Amygdala (tissue), 56 donors: ENCODE measurements around the gene ANO5.

Source experiments
- DNase-seq, 56 donors: peaks; one replicate each; lab custom pipeline; 2025; lab: John Stamatoyannopoulos, UW

ANO5 gene, protein sequence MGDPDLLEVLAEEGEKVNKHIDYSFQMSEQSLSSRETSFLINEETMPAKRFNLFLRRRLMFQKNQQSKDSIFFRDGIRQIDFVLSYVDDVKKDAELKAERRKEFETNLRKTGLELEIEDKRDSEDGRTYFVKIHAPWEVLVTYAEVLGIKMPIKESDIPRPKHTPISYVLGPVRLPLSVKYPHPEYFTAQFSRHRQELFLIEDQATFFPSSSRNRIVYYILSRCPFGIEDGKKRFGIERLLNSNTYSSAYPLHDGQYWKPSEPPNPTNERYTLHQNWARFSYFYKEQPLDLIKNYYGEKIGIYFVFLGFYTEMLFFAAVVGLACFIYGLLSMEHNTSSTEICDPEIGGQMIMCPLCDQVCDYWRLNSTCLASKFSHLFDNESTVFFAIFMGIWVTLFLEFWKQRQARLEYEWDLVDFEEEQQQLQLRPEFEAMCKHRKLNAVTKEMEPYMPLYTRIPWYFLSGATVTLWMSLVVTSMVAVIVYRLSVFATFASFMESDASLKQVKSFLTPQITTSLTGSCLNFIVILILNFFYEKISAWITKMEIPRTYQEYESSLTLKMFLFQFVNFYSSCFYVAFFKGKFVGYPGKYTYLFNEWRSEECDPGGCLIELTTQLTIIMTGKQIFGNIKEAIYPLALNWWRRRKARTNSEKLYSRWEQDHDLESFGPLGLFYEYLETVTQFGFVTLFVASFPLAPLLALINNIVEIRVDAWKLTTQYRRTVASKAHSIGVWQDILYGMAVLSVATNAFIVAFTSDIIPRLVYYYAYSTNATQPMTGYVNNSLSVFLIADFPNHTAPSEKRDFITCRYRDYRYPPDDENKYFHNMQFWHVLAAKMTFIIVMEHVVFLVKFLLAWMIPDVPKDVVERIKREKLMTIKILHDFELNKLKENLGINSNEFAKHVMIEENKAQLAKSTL

DNA sequence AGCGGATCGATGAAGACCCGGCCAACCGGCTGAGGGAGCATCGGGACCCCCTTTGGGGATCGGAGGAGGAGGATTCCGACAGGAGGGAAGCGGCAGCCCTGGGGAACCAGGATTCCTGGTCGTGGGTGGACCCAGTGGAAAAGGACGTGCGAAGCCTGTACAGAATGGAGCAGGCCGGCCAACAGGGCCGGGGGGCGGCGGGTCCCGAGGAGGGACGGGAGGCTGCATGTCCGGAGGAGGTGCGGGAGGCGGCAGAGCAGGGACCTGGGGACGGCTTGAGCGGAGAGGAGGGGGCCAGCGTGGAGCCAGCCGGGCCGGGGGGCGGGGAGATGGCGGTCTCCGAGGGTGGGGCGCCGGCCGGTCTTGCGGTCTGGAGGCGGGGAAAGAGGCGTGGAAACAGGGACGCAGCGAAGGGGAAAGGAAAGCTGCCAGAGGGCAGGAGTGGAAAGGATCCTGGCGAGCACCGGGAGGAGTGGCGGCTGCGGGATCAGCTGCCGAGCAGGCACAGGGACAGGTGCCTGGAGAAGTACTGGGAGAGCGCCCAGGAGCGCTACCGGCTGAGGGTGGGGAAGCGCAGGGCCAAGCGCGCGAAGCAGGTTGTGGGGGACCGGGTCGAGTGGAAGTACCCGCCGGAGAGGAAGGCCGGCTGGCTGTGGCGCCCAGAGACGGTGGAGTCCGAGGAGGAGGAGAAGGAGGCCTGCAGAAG is at the start of gene ANO5:
TSS of gene ANO5 (plus strand) at position 444 of the 706 bp plus-strand sequence. CDS start 408 bp downstream, outside the sequence.
- peak in 49 of 56 donors; percentile 16 to 78 (median 49) for DNase-seq

DNA sequence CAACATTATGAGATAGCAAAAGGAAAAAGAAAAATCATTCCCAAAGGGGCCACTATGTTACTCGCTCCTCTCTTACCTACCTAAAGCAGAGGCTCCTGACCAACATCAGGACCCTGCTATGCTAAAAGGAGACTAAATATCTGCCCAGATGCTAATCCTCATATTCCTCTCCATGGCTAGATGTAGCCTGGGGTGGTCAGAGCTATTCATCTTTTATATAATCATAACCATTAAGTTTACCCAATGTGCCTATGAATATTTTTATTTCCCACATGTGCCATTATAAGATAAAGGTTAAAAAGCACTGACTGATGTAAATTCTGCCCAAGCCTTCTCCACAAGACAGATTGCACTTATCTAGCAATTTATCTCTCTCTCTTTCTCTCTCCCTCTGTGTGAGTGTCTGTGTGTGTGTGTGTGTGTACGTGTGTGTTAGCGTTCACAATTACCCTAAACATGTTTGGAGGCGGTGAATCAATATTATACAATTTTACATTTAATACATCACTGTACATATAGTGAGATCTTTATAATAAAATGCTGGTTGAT is 41.2 kb upstream of the ANO5 start:
- no peak for DNase-seq

DNA sequence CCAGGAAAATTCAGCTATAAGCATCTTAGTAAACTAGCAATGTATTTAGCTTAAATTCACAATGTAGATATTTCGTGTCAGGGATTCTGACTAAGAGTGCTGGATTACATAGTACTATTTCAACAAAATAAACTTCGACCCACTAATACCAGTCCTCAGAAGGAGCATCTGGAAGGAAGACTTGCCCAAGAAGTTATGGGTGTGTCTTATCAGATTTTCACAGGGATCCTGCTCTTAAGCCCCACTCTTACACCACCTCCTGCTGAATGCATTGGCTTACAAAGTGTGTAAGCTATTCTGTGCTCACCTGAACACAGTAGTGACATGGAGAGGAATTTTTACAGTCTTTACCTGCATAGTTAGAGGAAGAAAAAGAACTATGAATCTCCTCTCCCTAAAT is 35.4 kb upstream of the ANO5 start:
- no peak for DNase-seq

DNA sequence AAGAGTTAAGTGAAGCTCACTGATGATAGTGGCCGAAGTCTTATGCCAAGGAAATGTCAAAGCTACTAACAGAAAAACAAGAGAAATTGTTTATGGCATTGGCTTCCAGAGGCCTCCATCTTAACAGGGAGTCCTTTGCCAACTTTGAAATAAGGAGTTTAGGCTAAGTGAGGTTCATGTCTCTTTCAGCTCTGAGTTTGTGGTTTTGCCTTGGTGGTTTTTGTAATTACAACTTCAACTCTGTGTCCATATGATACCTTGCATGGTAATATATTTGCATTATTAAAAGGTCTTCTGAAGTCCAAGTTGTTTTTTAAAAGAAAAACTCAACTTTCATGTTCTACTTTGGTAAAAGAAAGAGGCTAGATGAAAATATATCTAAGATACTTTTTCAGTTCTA is 31.4 kb upstream of the ANO5 start:
- DNase-seq, result no peak

DNA sequence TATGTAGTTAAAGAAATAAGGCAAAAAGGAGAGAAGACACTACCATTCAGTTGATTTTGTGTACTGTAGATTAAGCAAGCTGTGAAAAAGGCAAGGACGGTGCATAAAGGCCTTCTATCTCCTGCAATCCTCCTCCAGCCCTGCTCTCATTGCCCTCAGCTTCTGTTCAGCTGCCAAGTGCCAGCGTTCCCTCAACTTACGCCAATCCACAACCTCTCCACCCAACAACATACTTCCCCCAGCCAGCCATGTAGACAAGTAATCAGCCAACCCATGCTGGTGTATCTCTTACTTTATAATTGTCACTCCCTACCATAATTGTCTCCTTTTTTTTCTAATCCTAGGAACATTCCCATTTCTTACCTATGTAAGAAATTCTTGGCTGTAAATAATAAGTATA is 30.1 kb upstream of the ANO5 start:
- no peak for DNase-seq

DNA sequence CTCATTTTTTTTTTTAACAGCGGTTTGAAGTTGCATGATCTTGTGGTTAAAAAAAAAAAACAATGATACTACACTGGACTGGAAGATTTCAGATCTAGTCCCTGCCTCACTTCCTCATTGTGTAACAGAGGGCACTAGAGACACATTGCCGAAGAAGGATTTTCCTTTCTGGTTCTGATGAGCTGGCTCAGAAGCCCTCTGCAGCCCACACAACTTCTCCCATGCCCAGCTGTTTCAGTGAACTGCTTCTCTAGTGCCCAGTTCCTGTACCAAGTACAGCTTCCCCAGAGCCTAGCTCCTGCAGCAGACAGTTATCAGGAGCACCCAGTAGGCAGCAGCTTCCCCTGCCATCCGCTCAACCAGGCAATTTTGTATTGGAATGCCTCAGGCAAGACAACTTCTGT is 29.5 kb upstream of the ANO5 start:
- DNase-seq, result peak in 1 of 56 donors; percentile 5

DNA sequence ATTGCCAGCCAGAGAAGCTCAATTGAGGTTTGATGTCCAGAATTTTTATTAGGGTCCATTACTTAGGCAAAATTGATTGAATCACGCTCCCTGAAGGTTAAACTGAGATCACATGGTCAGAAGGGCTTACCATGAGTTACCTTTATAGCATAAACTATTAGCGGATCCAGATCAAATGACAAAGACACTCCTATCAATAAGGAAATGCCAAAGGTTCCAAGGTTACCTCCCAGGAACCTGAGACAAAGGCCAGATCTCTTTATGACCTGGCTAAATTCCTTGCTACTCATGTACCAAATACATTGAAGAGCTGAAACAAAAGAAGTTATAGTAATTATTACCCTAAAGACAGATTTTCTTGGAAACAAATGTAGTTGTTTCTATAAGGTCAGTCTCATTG is 27.8 kb upstream of the ANO5 start:
- DNase-seq, result no peak

DNA sequence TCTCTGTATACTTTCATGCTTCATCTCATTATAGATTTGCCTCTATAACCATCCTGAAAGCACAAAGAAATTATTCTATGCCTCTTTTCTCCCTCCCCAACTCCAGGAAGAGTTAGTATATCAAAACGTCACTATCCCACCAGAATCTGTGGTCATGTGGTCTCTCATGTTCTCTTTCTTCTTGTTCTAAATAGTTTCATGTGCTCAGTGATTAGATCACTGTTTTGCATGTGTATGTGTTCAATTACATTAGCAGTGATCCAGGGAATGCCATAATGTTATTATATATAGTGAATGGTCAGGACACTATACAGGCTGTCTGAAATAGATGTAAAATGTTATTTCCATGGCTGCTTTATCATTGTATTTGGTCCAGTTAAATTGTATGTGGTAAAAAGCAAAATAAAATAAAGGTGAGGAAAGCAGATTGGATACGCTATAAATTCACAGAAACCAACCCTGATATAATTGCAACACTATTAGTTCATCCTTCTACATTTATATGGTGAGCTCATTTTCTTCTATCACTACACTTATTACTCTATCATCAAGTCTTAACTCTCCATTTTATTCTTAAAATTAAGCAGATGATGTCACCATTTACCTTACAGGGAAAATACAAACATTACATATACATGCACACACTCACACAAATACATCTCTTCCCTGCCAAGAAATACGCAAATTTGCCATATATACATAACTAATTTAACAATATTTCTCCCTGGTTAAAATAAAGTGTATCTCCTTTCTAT is 26.9 kb upstream of the ANO5 start:
- no peak for DNase-seq

DNA sequence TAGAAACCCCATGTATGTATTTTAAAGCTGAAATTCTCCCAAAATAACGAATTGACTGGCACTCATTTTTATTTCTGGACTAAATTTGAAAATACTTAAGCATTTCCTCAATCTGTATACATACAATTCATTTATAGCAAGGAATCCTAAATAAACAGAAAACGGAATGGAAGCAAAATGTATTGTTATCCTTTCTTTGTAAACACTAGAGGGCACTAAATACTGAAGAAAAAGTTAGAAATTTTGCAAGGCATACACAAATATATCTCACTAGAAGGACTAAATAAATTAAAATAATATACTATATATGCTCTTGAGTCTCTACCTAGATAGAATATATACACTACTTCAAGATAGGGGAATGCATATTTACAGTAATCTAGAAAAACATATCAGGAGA is 23.1 kb upstream of the ANO5 start:
- DNase-seq, result no peak

DNA sequence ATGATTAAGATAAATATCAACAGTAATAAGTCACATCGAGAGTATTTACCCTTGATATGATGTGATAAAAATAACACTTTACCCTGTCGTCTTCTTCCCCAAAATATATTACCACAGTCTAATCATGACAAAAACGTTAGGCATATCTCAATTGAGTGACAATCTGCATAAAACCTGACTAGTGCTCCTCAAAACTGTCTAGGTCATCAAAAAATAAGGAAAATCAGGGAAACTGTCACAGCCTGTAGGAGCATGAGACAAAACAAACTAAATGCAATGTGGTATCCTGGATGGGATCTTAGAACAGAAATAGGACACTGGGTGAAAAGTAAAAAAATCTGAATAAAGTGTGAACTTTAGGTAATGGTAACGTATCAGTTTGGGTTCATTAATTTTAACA is 19.4 kb upstream of the ANO5 start:
- no peak for DNase-seq

DNA sequence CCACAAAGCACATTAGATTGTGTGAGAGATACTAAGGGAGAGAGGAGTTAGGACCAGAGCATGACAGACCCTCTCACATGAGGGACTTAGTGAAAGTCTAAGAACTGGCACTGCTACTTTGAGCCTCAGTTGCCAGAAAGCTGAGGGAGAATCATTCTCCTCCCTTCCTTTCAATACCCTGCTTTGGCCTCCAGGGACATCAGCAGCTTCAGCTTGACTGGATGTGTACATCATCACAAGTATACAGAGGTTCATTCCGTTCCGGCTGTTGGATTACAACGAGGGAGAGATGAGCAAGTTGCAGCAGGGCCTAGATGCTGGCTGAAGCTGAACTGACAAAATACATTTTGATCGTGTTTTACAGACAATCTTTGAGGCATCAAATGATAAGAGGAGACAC is 15.7 kb upstream of the ANO5 start:
- DNase-seq, result no peak

DNA sequence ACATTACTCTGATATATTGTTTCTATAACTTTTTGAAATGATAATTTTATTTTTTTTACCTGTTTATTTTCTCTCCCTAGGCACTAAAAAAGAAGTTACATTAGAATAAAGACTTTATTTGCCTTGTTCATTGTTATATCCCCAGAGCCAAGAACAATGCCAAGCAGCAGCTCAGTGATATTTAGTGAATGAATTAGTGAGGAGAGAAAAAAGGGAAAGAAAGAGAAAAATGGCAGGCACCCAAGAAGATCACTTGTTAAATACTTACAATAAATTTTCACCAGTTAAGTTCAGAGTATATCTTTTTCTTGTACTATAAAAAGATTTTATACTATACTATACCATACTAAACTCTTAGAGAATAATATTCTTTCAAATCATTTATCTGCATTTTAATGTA is 13.3 kb upstream of the ANO5 start:
- no peak for DNase-seq

DNA sequence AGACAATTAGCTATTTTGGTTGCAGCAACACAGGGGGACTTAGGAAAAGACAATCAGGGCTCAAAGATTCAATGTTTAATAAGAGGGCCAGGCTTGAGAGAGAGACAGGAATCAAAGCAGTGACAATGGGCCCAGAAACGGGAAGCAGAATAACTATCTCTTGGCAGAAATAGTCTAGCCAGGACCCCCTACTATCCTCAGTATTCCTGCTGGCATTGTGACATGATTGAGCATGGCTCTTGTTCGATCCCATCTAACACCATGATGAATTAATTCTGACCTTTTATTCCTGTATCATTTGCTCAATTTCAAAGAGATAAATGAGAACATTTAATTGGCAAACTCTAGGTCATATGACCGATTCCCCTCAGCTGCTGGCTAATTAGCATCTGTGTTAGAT is 12.8 kb upstream of the ANO5 start:
- DNase-seq, result no peak

DNA sequence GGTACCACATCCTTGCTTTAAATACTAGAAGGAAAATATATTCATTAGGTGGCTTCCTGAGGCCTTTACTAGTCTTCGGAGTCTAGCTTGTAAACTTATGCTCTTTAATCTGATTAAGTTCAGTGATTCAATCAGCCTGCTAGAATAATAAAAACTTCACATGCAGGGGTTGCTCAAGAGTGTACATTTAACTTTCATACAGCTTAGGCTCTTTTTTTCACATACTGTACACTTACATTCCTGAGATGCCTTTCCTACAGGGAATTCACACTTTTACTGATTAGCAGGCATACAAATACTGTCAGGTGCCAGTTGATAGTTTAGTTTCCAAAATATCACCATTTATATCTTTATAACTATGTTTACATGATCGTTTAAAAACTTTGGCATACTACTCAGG is 3.2 kb upstream of the ANO5 start:
- no peak for DNase-seq

DNA sequence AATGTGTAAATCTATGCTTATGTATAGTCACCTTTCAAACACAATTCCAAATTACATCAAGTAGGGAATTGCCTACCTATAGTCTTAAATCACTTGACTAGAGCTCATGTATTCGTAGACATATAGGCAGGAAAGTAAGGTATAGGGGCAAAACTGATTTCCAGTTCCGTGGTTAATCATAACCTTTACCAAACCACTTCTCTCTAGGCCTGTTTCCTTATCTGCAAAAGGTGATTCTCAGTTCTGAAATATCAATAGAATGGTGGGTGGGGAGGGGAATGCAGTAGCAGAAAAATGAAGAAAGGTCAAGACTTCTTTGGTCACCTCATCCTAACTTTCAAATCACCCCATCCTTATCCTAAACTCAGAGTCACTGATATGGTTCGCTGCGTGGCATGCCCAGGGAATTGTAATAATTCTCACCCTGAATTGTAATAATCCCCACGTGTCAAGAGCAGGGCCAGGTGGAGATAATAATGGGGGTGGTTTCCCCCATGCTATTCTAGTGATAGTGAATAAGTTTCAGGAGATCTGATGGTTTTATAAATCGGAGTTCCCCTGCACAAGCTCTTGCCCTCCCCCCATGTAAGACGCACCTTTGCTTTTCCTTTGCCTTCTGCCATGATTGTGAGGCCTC is 1.9 kb upstream of the ANO5 start:
- no peak for DNase-seq

DNA sequence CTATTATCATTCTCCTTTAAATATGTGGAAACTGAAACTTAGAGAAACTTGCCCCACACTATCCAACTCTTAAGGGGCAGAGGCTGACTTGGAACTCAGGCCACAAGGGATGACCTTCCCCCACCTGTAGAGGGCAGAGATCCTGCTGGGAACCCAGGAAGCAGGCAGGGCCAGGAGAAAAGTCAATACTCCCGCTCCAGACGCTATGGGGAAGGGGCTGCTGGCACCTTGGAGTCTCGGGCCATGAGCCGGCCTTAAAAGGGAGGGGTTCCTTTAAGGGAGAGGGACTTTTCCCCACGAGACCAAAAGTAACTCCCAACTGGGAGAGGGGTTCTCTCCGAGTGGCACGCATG is 620 bp upstream of the ANO5 start:
- peak in 2 of 56 donors; percentile 6 to 44 for DNase-seq

DNA sequence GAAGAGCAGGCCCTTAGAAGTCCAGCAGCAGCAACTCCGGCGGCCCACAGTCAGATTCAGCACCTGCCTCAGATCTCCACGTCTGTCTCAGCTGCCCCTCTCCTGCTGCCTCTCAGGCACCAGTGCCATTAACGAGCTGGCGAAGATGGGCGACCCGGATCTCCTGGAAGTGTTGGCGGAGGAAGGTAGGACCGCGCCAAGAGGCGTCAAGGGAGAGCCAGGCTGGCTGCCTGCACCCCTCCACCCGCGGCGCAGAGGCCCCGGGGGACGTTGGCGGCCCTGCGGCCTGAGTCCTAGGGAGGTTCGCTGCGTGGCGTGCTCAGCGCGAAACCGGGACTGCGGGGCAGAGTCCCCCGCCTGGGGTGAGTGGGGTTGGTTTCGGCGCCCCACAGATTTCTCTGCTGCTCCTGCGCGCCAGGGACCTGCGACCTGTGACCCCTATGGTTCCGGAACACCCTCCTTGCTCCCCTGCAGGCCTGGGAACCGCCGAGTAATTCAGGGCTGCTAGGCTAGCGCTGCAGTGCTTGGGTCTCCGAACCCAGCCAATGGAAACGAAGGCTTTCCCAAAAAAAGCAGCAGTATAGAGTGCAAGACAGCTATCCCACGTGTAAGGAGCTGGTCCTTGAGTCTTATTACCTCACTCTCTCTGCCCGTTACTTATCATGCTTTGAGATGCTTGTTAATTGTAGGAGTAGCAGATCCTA is 615 bp downstream of the ANO5 start:
- DNase-seq, result peak in 37 of 56 donors; percentile 5 to 69 (median 29)

DNA sequence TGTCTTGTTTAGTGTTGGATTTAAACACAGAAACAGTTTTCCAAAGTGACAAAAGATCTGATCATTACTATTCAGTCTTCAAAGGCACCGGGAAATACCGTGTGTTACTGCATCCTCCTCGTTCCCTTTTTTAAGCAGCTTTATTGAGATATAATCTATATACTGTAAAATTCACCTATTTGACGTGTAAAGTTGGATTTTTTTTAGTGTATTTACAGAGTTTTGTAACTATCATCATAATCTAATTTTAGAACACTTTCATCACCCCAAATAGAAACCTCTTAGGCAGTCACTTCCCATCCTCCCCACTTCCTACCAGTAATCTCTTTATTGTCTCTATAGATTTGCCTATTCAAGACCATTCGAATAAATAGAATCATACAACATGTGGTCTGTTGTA is 1.4 kb downstream of the ANO5 start:
- no peak for DNase-seq

DNA sequence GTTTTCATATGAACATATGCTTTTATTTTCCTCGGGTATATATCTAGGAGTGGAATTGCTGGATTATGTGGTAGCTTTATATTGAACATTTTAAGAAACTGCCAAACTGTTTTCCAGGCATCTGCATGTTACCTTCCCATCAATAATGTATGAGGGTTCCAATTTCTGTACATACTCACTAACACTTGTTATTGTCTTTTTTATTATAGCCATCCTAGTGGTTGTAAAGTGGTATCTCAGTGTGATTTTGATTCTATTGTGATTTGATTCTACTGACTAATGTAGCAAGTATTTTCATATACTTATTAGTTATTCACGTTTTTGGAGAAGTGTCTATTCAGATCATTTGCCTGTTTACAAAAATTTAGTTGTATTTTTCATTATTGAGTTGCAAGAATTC is 2.0 kb downstream of the ANO5 start:
- DNase-seq, result no peak
